ENCODE measurements around the gene FBXW12. TPM values are rescaled to one million over a fixed set of nuclear protein-coding genes. Genes with fewer than 3 reads are reported as not detected.

Gene FBXW12
- total RNA-seq, 1 experiment from 2014 or later = not detected

DNA sequence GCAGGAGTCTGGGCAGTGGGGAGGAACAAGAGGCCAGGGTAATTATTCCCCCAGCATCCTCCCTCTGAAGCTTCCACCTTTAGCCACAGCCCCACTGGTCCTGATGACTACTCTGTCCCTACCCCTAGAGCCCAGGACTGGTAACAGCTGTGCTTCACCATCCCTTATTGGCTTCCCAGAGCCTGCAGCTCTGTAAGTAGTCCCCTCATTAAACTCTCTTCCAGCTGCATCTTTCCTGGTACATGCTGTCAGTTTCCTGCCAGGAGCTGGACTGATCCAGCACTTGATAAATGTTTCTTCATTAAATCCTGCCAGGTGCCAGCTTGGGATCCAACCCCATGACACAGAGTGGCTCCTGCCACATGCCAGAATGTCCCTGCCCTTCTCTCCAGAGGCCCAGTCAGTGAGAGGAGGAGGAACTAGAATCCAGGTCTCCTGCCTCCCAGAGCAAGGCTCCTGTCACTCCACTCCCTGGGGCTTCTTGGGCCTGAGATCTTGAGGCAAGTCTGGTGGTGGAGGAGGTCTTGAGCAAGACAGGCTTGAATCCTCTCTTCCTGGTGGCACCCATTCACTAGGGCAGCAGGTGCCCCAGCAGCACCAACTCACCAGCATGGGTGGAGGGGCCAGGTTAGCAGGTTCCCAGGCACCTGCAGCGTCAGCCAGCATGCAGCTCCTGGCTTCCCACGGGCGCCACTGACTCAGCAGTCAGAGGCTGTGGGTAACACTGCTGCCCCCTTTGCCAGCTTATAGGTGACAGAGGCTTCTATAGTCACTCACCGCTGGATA lies 27.6 kb downstream of the FBXW12 start:
- RAD21 ChIA-PET (ENCODE audit: low non-redundant PET in 1 of 2, low total read pairs in 2 of 2, uncharacterized antibody in 2 of 2, unreplicated experiment in 2 of 2) = interaction anchor here (0.7 to 4.1 kb wide), 5 partner anchors 34 to 613 kb away, joined by 3 to 59 read pairs (median 13); no protein-coding TSS in a partner anchor
- ATAC-seq (peak; percentile 26; the same call in 1 of the 2 replicates), DNase-seq (ENCODE audit: low read depth, low spot score) (no peak)
- H3K79me2 ChIP-seq (ENCODE audit: insufficient read depth, low read length) = no peaks in the 10 kb centered on the region
- H3K36me3 ChIP-seq (ENCODE audit: control insufficient read depth in 1 of 2, insufficient read depth in 2 of 2, low read length in 2 of 2) = no peaks in the 10 kb centered on the region
- H2AFZ ChIP-seq (ENCODE audit: low read depth, low read length, poor library complexity, severe bottlenecking) = no peak overlapping the region
- H3K9me3 ChIP-seq (ENCODE audit: control insufficient read depth in 1 of 2, insufficient read depth in 1 of 2, low read depth in 1 of 2, low read length in 2 of 2) = no peaks in the 10 kb centered on the region
- H3K27ac ChIP-seq (ENCODE audit: low read depth, low read length) = no peak overlapping the region
- H3K9ac ChIP-seq (ENCODE audit: low read length) = no peak overlapping the region
- H3K4me1 ChIP-seq (ENCODE audit: control insufficient read depth in 1 of 2, insufficient read depth in 2 of 2, low read length in 2 of 2) = peaks cover 14 to 33% of the 10 kb centered on the region in 2 experiments
- no TSS peak for BruUV-seq (replicated peaks)
- no peaks in the 10 kb centered on the region for H3K9me2 ChIP-seq (ENCODE audit: insufficient read depth)
- H3K27me3 ChIP-seq (ENCODE audit: insufficient read depth, low read length) = no peaks in the 10 kb centered on the region
- CTCF ChIA-PET = interaction anchor here (0.7 to 8.0 kb wide), 9 partner anchors 36 to 236 kb away, joined by 3 to 386 read pairs (median 3); partner anchors contain the start of genes PFKFB4 and SLC26A6
- no peak overlapping the region for H3K4me2 ChIP-seq (ENCODE audit: low read length)
- no peaks in the 10 kb centered on the region for H4K20me1 ChIP-seq (ENCODE audit: insufficient read depth)
- TF ChIP-seq REST (IDR thresholded peaks at IDR 0.05; ENCODE audit: low read depth) (no peak), FOSL1 (IDR thresholded peaks at IDR 0.05; ENCODE audit: low read depth) (no peak), YY1 (IDR thresholded peaks at IDR 0.05; ENCODE audit: extremely low read depth, insufficient replicate concordance, low read depth, low read length) (no peak)
- TF ChIP-seq, protein P1, sequence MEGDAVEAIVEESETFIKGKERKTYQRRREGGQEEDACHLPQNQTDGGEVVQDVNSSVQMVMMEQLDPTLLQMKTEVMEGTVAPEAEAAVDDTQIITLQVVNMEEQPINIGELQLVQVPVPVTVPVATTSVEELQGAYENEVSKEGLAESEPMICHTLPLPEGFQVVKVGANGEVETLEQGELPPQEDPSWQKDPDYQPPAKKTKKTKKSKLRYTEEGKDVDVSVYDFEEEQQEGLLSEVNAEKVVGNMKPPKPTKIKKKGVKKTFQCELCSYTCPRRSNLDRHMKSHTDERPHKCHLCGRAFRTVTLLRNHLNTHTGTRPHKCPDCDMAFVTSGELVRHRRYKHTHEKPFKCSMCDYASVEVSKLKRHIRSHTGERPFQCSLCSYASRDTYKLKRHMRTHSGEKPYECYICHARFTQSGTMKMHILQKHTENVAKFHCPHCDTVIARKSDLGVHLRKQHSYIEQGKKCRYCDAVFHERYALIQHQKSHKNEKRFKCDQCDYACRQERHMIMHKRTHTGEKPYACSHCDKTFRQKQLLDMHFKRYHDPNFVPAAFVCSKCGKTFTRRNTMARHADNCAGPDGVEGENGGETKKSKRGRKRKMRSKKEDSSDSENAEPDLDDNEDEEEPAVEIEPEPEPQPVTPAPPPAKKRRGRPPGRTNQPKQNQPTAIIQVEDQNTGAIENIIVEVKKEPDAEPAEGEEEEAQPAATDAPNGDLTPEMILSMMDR (IDR thresholded peaks at IDR 0.05 in 2 of 3, conservative IDR thresholded peaks at IDR 0.05 in 1 of 3; ENCODE audit: borderline replicate concordance in 1 of 3, insufficient read depth in 1 of 3, low read depth in 2 of 3, low read length in 2 of 3) = no peak
- intact Hi-C loops (cut with micrococcal nuclease) = loop anchor here (2.0 kb wide), 1 partner anchor 149 kb away; no protein-coding TSS in a partner anchor
- no peak overlapping the region for H3K4me3 ChIP-seq (replicated peaks in 1 of 2; ENCODE audit: low read depth in 1 of 2, low read length in 2 of 2)
- POLR2A ChIA-PET = interaction anchor here (0.5 kb wide), 1 partner anchor 43 kb away, joined by 4 read pairs; no protein-coding TSS in a partner anchor

Data from HCT116 (cell line).